Measurements from ENCODE around the gene TTLL10.
"Not testable (repeated sequence)": the region's sequence is repeated elsewhere in the genome, so short reads cannot be mapped to it uniquely, and the experiment has no call there.

TTLL10 gene

GRCh38 chr1:1194723-1195122 lies 21.0 kb downstream of the TTLL10 start:
- no peak for DNase-seq

GRCh38 chr1:1195726-1196125 lies 22.0 kb downstream of the TTLL10 start:
- DNase-seq, result not testable (repeated sequence)

GRCh38 chr1:1196431-1197187 lies 22.9 kb downstream of the TTLL10 start:
- no peak for DNase-seq

- no peak for DNase-seq
Measured at GRCh38 chr1:1197188-1197500, 23.5 kb downstream of the TTLL10 start.

GRCh38 chr1:1197551-1198422 lies 24.1 kb downstream of the TTLL10 start:
- no peak for DNase-seq

- DNase-seq, result no peak
Measured at GRCh38 chr1:1198423-1199140, 24.9 kb downstream of the TTLL10 start.

GRCh38 chr1:1199141-1199960 lies 25.7 kb downstream of the TTLL10 start:
- no peak for DNase-seq

- no peak for DNase-seq
Measured at GRCh38 chr1:1199961-1200875, 26.5 kb downstream of the TTLL10 start.

GRCh38 chr1:1200876-1201810 lies 27.5 kb downstream of the TTLL10 start:
- DNase-seq, result peak; percentile 62

- DNase-seq, result peak; percentile 18
Measured at GRCh38 chr1:1202831-1203560, 29.3 kb downstream of the TTLL10 start.

- DNase-seq, result no peak
Measured at GRCh38 chr1:1203561-1204424, 30.1 kb downstream of the TTLL10 start.

- no peak for DNase-seq
Measured at GRCh38 chr1:1204425-1204920, 30.8 kb downstream of the TTLL10 start.

- no peak for DNase-seq
Measured at GRCh38 chr1:1204998-1205768, 31.5 kb downstream of the TTLL10 start.

GRCh38 chr1:1205769-1206375 lies 32.2 kb downstream of the TTLL10 start:
- no peak for DNase-seq

- peak; percentile 62 for DNase-seq
Measured at GRCh38 chr1:1206376-1206965, 32.8 kb downstream of the TTLL10 start, which contains the start of gene TNFRSF18. Gene TNFRSF18, minus strand, starts transcription at chr1:1206592. Its CDS starts 21 bp downstream, at chr1:1206571.

GRCh38 chr1:1206966-1207531 lies 33.4 kb downstream of the TTLL10 start:
- no peak for DNase-seq
